GM12801 (cell line): ENCODE data around the gene OR1Q1.
"Not testable (repeated sequence)": the region's sequence is repeated elsewhere in the genome, so short reads cannot be mapped to it uniquely, and the experiment has no call there.

ENCODE experiments used
- CTCF ChIP-seq: IDR thresholded peaks from one replicate; pipeline ENCODE4 v1.5.1; 2011; ENCODE audit warnings: control low read depth; ENCODE audit not compliant: insufficient read length; ENCODE audit errors: extremely low read depth

OR1Q1 gene

GRCh38 chr9:122614362-122614761 is at the start of gene OR1Q1:
Gene OR1Q1 (plus strand): TSS chr9:122614738. CDS start chr9:122614738, 0 bp downstream.
- TF ChIP-seq CTCF, result no peak

GRCh38 chr9:122567901-122568300 is 46.6 kb upstream of the OR1Q1 start:
- no peak for TF ChIP-seq CTCF

GRCh38 chr9:122572456-122572855 is 42.1 kb upstream of the OR1Q1 start:
- TF ChIP-seq CTCF, result no peak

GRCh38 chr9:122579874-122580273 is 34.7 kb upstream of the OR1Q1 start:
- no peak for TF ChIP-seq CTCF

- no peak for TF ChIP-seq CTCF
These were observed 34.2 kb upstream of the OR1Q1 start for GRCh38 chr9:122580360-122580759.

GRCh38 chr9:122583284-122583683 is 31.3 kb upstream of the OR1Q1 start, which contains the start of gene OR1L8:
Gene OR1L8 (minus strand): TSS chr9:122583384. CDS start chr9:122568477, 14,907 bp downstream.
- TF ChIP-seq CTCF, result not testable (repeated sequence)

- no peak for TF ChIP-seq CTCF
These were observed 8.8 kb upstream of the OR1Q1 start for GRCh38 chr9:122605691-122606090.

- no peak for TF ChIP-seq CTCF
These were observed 8.0 kb upstream of the OR1Q1 start for GRCh38 chr9:122606587-122606986.
